ENCODE results near the gene CSNK1A1L. TPM values are rescaled to one million over a fixed set of nuclear protein-coding genes. Genes with fewer than 3 reads are reported as not detected.

Gene CSNK1A1L
- total RNA-seq, 1 donor from 2014 or later, result not detected

DNA sequence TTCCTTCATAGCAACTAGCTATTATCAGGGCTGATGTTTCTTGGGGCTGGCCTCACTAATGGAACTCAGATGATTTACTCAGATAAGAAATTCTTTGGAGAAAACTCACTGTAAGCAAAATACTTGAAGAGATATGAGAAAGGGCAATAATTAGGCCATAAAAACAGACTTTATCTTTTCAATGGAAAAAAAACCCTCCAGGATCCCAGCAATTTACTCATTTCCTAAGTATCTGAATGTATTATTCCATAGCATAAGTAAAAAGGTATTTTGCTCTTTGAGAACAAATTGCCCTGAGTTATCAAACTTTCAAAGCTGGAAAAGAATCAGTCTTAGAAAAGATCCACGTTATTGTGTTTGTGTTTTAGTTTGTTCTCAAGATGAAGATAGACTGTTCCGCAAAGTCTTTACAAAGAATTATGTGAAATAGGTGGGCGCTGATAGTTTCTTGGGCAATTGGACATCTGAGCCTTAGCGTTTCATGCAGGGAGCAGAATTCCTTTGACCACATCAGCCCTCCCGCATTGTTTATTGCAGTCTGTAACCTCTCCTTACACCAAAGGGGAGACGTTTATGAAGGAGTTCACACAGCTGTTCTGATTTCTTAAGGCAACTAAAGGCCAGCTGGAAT lies 29.1 kb upstream of the CSNK1A1L start:
- Histone ChIP-seq H3K27ac (no peak overlapping the region), H3K4me3 (no peak overlapping the region), H3K36me3 (no peaks in the 10 kb centered on the region), H3K9me3 (no peaks in the 10 kb centered on the region), H3K4me1 (no peaks in the 10 kb centered on the region), H3K27me3 (no peaks in the 10 kb centered on the region)
- no peak for DNase-seq (ENCODE audit: low spot score in 2 of 2)
- TF ChIP-seq CTCF (IDR thresholded peaks at IDR 0.05), result no peak
- intact Hi-C loops (cut with DNase I), result no loop called here

DNA sequence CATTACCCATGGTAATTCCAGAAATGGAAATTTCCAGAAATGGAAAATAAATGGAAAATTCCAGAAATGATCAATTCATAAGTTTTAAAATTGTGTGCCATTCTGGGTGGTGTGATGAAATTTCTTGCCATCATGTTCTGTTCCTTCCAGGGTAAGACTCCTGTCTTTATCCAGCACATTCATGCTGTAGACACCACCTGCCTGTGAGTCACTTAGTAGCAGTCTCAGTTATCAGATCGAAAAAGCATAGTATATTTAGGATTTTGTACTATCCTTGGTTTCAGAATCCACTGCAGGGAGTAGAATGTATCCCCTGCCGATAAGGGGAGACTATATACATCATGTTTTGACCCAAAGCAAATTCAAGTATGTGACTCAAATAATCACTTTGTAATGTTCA lies 26.7 kb upstream of the CSNK1A1L start:
- TF ChIP-seq CTCF (IDR thresholded peaks at IDR 0.05), result no peak
- Histone ChIP-seq H3K36me3 (no peaks in the 10 kb centered on the region), H3K27me3 (no peaks in the 10 kb centered on the region), H3K4me1 (peaks cover 0 to 3% of the 10 kb centered on the region in 2 donors), H3K4me3 (no peak overlapping the region), H3K27ac (no peak overlapping the region), H3K9me3 (no peaks in the 10 kb centered on the region)
- no peak for DNase-seq (ENCODE audit: low spot score in 2 of 2)
- intact Hi-C loops (cut with DNase I), result no loop called here

GRCh38 chr13:37131092-37131491 lies 25.6 kb upstream of the CSNK1A1L start:
- Histone ChIP-seq H3K9me3 (no peaks in the 10 kb centered on the region), H3K27me3 (no peaks in the 10 kb centered on the region), H3K36me3 (no peaks in the 10 kb centered on the region), H3K4me1 (peaks cover 0 to 5% of the 10 kb centered on the region in 2 donors), H3K27ac (no peak overlapping the region), H3K4me3 (no peak overlapping the region)
- no peak for DNase-seq (ENCODE audit: low spot score in 2 of 2)
- intact Hi-C loops (cut with DNase I), result no loop called here
- no peak for TF ChIP-seq CTCF (IDR thresholded peaks at IDR 0.05)

- TF ChIP-seq CTCF (IDR thresholded peaks at IDR 0.05), result no peak
- intact Hi-C loops (cut with DNase I), result no loop called here
- no peak for DNase-seq (ENCODE audit: low spot score in 2 of 2)
- Histone ChIP-seq H3K4me1 (peaks cover 0 to 5% of the 10 kb centered on the region in 2 donors), H3K36me3 (no peaks in the 10 kb centered on the region), H3K27ac (no peak overlapping the region), H3K4me3 (no peak overlapping the region), H3K9me3 (no peaks in the 10 kb centered on the region), H3K27me3 (no peaks in the 10 kb centered on the region)
These were observed 24.4 kb upstream of the CSNK1A1L start for GRCh38 chr13:37129866-37130265.

GRCh38 chr13:37127691-37128241 lies 22.3 kb upstream of the CSNK1A1L start:
- intact Hi-C loops (cut with DNase I), result no loop called here
- H3K27ac ChIP-seq, result peak overlapping the region; percentile 69 to 73
- peaks cover 0 to 5% of the 10 kb centered on the region in 2 donors for H3K4me1 ChIP-seq
- DNase-seq (ENCODE audit: low spot score in 2 of 2), result peak in 1 of 2 donors; percentile 65
- no peaks in the 10 kb centered on the region for H3K9me3 ChIP-seq
- no peaks in the 10 kb centered on the region for H3K36me3 ChIP-seq
- H3K4me3 ChIP-seq, result no peak overlapping the region
- no peak for TF ChIP-seq CTCF (IDR thresholded peaks at IDR 0.05)
- H3K27me3 ChIP-seq, result no peaks in the 10 kb centered on the region

Data from ascending aorta (tissue), 2 donors.